GM21515 (cell line): ENCODE measurements around the gene CA7.

Experiments
- ATAC-seq: cut with Tn5 transposase; IDR thresholded peaks from one replicate; pipeline ENCODE4 v1.9.1; 2021; ENCODE audit not compliant: unreplicated experiment

Gene CA7

DNA sequence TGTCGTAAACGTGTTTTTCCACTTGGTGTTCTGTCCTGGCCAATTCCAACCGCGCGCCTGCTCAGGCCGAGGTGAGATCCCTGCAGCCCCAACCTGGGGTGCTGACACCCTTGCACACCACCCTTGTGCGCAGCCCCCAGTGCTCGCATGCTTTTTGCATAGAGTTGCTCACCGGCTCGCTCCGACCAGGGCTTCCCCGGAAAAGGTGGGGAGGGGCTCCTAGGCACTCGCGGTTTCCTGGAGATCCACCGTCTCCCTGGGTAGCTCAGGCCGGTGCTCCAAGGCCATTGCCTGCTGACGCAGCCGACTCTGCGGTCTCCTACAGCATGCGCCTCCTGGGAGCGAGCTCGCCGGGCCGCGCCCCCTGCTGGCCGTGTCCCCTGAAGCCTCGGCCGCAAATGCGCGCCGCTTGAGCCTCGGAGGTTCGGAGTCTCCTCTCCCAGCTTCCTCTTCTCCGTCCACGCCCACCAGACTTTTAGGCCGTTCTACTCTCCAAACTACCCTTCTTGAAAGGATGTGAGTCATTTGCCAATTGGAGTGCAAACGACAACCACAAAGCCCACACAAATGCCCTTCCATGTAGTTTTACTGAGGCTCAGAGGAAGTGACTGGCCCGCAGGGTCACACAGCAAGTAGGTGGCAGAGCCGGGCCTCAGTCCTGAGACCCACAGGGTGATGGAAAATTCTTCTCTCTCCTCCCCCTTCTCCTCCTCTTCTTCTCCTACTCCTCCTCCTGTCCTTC lies 28.9 kb downstream of the CA7 start:
- ATAC-seq: peak; percentile 67

DNA sequence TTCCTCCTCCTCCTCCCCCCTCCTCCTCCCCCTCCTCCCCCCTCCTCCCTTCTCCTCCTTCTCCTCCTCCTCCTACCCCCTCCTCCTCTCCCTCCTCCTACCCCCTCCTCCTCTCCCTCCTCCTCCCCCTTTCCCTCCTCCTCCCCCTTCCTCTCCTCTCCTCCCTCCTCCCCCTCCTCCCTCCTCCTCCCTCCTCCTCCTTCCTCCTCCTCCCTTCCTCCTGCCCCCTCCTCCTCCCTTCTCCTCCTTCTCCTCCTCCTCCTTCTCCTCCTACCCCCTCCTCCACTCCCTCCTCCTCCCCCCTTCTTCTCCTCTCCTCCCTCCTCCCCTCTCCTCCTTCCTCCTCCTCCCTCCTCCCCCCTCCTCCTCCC lies 29.5 kb downstream of the CA7 start:
- ATAC-seq: no peak

DNA sequence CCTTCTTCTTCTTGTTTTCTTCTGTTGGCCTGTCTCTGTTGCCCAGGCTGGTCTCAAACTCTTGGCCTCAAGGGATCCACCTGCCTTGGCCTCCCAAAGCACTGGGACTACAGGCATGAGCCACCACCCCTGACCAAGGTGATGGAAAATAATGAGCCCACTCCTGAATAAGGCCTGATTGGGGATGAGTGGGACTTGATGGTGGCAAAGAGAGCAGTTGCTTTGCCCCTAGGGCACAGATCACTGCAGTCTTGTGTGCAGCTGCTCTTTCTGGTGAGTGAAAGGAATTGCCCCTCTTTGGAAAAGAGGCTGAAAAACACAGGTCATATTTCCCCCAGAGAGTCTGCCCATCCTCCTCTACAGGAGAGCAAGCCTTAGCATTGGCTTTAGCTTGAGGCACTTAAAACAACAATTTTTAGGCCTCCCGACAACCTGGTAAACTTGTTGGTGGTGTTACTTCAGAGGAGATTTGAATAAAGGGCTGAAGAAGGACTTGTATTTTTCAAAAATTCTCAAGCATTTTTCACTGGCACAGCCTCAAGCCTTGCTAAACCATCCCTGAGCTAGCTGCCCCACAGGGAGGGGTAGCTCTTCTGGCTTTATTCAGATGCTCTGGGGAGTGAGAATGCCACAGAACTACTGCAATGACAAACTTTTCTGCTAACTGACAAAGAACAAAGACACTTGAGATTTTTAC lies 30.0 kb downstream of the CA7 start:
- no peak for ATAC-seq

DNA sequence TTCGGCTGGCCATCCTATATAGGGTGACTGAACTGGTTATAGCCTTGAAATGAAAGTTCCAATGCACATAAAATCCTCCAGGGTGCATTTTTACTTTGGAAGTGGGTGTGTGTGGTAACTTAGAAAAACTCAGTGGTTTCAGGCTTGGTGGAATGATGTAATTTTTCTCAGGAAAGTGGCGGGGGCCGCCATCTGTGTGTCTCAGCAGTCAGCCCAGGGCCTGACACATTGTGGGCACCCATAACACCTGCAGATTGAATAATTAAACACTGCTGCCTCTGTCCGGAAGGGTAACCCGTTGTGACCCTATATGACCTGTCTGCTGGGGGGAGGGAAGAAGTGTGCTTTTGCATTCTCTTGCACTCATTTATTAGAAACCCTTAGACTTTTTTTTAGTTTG lies 33.9 kb downstream of the CA7 start:
- ATAC-seq: no peak

DNA sequence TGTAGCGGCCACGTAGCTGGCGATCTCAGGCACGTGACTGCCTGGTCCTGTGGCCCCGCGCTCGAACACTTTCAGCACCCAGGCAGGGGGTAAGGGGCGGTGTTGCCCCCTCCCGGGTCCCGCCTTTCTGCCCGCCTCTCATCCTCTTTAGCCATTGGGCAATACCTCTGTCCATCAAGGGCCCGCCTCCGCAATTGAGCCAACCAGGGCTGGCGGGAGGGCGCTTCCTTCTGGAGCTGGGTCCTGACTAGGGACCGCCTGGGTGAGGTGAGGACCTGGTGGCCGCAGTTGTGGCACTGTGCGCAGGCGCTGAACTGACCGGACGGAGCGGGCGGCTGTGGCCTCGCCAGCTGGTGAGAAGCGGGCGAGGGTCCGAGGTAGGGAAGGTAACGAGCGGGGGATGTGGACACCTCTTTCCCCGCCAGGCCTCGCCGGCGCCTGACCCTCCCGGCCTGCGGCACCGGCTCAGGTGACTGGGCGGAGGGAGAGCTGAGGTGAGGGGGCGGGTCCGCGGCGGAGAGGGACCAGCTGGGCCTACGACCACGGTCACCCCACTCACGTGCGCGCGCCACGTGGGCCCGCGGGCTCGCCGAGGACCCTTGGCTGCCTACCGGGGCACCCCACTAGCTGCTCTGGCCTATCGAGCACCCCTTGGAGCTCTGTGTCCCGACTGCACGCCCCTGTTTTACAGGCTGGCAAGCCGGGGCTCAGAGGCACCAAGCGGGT lies 36.2 kb downstream of the CA7 start, which contains the start of gene PDP2:
Gene PDP2, plus strand, starts transcription at position 228 of the 726 bp plus-strand sequence. CDS start 3,770 bp downstream, outside the sequence.
- peak; percentile 92 for ATAC-seq

DNA sequence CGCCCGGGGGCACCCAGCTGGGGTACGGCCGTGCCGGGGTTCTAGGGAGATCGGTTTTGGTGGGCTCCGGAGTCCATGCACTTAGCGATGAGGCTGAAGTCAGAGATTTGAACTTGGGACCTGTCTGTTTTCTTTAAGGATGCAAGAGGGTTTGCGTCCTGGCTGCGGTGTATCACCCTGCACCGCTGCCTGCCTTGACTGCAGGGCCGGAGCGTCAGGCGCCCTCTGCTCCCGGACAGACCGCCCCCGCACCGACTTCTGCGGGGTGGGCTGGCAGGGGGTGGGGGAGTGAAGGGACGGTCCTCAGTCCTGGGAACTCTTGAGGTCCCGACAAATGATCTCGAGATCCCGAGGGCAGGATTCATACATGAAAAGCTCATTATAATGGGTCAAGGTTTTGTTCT lies 36.8 kb downstream of the CA7 start:
- no peak for ATAC-seq

DNA sequence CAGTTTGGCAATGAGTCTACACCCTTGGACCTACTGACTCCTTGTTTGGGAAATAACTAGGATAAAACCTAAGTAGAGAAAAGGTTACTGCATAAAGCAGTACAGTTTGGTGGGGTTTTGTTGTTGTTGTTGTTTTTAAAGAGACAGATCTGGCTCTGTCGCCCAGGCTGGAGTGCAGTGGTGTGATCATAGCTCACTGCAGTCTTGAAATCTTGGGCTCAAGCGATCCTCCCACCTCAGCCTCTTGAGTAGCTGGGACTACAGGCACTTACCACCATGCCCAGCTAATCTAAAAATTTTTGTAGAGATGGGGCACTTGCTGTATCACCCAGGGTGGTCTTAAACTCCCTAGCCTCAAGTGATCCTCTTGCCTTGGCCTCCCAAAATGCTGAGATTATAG lies 37.3 kb downstream of the CA7 start:
- ATAC-seq: no peak

DNA sequence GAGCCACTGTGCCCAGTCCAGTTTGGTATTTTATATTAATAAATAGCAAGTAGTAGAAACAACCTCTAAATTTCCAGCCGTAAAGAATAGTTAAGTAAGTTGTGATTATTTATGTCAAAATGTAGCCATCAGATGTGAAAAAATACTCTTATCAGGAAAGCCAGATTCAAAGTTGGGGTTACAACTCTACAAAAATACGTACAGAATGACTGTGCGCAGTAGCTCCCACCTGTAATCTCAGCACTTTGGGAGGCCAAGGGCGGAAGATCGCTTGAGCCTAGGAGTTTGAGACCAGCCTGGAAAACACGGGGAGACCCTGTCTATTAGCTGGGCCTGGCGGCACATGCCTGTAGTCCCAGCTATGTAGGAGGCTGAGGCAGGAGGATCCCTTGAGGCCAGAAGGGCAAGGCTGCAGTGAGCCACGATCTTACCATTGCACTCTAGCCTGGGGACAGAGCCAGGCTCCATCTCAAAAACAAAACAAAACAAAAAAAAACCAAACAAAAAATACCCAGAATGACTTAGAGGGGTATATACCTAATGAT lies 37.8 kb downstream of the CA7 start:
- ATAC-seq: no peak

DNA sequence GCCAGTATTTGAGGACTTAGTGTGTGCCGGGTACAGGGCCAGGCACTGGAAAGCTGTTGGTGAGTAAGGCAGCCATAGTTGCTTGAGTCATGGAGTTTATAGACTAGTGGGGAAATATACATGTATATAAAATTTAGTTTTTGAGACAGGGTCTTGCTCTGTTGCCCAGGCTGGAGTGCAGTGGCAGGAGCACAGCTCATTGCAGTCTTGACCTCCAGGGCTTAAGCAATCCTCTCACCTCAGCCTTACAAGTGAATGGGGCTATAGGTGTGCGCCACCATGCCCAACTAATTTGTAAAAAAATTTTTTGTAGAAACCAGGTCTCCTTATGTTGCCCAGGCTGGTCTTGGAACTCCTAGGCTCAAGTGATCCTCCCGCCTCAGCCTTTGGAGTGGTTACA lies 38.5 kb downstream of the CA7 start:
- no peak for ATAC-seq

DNA sequence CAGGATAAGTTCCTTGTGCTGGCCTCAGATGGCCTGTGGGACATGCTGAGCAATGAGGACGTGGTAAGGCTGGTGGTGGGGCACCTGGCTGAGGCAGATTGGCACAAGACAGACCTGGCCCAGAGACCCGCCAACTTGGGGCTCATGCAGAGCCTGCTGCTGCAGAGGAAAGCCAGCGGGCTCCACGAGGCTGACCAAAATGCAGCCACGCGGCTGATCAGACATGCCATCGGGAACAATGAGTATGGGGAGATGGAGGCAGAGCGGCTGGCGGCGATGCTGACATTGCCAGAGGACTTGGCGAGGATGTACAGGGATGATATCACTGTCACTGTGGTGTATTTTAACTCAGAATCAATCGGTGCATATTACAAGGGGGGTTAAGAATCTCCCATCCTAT lies 41.3 kb downstream of the CA7 start:
- no peak for ATAC-seq

DNA sequence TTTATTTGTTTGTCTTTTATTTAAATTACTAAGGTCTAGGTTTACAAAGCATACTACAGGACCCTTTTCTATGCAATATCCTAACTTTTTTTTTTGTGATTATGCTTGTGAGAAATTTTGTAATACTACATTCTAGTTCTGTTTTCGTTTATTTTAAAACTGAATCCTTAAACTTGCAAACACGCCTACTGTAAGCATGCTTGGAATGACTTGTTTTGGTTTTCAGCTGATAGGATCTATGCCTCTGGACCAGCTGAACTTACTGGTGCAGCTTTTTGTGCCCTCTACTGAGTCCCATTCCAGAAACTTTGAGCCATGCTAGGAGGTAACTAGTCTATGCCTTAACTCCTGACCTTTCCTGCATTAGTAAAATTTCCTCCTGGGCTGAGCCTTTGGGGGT lies 42.1 kb downstream of the CA7 start:
- ATAC-seq: no peak

DNA sequence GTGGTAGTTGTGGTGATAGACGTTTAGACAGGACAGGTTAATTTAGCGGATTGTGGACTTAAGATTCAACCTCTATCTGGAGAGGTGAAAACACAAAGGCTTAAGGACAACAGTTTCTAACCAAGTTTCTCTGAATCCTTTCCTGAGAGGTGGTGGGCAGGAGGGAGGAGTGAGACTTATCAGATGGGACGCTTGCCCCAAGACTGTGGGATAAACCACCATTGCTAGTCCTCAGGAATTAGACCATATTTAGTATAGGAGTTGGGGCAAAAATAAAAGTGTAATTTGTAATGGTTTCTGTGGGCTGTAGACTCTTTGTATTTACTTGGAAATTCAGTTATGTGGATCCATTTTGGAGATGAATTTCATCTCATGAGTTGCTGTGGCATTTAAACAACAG lies 42.7 kb downstream of the CA7 start:
- ATAC-seq: no peak

DNA sequence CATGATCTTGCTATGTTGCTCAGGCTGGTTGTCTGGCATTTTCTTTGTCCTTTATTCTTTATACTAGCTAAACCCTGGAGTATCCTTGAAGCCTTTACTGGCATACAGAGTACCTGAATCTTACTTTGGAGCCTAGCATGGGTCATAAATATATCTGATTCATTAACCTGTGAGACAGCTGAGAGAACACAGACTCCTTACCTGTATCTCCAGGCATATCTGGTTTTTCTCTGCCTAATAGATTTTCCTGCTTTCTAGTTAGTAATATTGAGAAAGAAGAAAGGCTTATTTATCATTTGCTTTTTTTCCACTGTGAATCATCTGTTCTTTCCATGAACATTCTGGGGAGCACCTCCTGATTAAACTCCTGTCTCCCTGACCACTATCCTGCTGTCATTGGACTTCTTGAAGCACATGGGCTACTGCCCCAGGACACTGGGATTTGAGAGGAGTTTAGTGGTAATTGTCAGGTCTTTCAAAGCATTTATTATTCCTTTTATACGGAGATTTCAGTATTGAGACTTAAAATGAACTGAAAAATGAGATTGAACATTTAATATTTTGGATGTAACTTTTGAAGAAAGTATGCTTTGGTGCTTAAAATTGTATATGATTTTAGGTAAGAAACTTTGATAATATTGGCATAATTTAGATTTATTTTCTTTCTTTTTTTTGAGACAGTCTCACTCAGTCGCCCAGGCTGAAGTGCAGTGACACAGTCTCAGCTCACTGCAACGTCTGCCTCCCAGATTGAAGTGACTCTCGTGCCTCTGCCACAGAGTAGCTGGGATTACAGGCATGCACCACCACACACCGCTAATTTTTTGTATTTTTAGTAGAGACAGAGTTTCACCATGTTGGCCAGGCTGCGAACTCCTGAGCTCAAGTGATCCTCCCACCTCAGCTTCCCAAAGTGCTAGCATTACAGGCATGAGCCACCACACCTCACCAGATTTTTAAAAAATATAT lies 44.7 kb downstream of the CA7 start:
- no peak for ATAC-seq

DNA sequence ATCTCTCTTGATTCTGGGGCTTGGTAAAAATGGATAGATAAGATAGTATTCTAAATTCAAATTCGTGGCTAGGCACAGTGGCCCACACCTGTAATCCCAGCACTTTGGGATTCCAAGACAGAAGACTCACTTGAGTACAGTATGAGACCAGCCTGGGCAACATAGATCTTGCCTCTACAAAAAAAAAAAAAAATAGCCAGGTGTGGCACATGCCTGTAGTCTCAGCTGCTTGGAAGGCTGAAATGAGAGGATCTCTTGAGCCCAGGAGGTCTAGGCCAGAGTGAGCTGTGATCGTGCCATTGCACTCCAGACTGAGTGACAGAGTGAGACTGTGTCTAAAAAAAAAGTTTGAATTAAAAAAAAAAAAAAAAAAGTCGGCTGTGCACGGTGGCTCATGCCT lies 45.4 kb downstream of the CA7 start:
- no peak for ATAC-seq

DNA sequence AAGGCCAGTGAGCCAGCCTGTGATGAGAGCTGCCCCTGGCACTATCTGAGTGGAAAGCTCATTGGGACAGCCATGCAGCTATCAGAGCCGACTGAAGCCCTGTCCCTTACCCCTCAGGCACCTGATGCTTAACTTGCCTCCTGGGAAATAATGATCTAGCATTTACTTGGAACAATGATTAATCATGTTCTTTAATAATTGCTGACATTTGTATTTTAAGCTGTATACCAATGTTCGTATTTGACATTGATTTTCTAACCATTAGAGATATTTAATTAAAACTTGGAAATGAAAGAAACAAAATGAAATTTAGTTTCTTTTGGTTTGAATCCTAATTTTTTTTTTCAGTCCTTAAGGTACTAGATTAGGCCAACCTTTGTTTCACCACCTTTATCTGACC lies 46.6 kb downstream of the CA7 start:
- ATAC-seq: no peak

DNA sequence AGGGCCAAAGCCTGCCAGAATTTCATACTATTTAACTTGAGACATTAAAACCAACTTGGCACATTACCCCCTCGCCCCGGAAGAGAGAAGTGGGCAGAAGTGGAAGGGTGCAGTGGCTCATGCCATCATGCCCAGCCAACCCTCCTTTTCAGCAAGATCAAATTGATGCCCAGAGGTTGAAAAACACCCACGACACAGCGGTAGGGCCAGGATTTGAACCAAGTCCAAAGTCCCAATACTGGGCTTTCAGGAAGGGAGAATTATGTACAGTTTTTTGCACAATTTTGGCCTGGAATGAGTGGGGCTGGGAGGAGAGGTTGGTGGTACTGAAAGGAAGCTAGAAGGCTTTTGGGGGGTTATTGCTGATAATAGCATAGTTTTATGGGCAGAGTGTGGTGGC lies 47.1 kb downstream of the CA7 start:
- ATAC-seq: no peak

DNA sequence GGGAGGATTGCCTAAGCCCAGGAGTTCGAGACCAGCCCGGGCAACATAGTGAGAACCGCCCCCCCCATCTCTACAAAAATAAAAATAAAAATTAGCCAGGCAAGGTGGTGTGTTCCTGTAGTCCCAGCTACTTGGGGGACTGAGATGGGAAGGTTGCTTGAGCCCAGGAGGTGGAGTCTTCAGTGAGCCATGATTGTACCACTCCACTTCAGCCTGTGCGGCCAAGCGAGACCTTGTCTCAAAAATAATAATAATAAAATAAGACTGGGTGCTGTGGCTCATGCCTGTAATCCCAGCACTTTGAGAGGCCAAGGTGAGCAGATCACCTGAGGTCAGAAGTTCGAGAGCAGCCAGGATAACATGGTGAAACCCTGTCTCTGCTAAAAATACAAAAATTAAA lies 47.6 kb downstream of the CA7 start:
- ATAC-seq: no peak

DNA sequence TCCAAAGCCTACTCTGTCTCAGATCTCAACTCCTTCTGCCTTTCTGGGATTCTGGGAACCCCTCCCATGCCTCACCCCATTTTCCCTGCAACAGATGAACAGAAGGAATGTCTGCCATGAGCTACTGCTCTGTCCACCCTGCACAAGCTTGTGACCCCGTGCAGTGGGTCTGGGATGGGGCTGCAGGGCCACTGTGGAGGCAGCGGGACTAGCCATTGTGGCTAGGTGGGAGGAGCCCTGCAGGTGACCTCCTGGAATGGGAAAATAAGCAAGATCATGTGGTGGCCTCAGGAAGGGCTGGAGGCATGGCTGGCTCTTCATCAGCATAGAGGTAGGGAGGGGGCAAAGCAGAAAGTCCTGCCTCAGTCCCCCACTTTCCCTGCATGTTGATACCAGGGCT lies 49.8 kb downstream of the CA7 start:
- no peak for ATAC-seq

DNA sequence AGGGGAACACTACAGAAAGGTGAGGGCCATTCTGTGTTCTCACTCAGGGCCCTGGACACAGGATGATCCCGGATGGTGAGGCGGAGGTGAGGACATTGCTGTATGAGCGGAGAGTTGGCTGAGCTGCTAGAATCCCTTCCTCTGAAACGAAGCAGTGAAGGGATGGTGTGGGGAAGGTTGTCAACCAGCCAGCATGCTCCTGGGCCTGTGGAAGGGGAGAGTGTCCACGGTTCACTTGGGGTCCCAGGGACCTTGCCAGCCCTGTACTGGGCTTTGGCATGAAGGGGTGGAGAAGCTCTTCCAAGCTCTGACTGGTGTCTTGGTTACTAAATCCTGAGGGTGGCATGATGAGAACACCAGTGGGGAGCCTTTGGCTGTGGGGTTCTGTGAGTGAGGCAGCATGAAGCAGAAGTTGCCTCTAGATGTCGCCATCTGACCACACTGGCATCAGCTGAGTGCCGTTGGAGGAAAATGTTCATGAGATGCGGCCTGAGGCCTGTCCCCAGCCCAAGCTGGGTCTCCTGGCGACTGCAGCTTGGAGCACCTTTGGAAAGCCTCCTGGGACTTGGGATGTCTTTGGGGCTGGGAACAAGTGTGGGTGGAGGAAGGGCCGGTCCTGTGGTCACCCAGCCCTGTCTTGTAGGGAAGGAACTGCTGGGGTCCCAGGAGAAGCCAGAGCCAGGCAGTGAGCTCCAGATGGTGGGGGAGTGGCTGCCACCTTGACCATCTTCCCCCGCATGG lies 50.9 kb downstream of the CA7 start:
- no peak for ATAC-seq

DNA sequence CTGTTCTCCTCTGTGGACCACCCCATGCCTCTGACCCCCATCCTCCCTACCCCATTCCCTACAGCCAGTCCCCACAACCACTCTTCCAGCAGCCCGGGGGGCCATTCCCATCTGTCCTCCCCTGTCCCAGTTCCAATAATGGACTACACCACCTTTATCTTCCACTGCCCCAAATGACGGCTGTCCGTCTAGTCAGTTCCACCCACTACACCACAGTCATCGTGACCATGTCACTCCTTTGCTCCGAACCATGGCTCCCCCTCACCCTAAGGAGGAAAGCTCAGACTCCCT lies 51.4 kb downstream of the CA7 start:
- no peak for ATAC-seq
